ENCODE data around the gene OR3A3. TPM values are rescaled to one million over a fixed set of nuclear protein-coding genes. Genes with fewer than 3 reads are reported as not detected.
"Not testable (repeated sequence)": the region's sequence is repeated elsewhere in the genome, so short reads cannot be mapped to it uniquely, and the experiment has no call there.

OR3A3 gene
- not detected for total RNA-seq (ENCODE audit: unreplicated experiment)
- long read RNA-seq = 0 reads

GRCh38 chr17:3411070-3411469 lies at the start of gene OR3A3:
Gene OR3A3 (plus strand): TSS chr17:3411370.
- peaks cover 5% of the 10 kb centered on the region for H3K27me3 Mint-ChIP-seq (ENCODE audit: unreplicated experiment)

GRCh38 chr17:3371167-3371566 lies 40.0 kb upstream of the OR3A3 start:
- H3K36me3 Mint-ChIP-seq (ENCODE audit: low read depth, unreplicated experiment); DNase-seq (ENCODE audit: low spot score); H3K4me1 Mint-ChIP-seq (ENCODE audit: unreplicated experiment); H3K9me3 Mint-ChIP-seq (ENCODE audit: unreplicated experiment); H3K27me3 Mint-ChIP-seq (ENCODE audit: unreplicated experiment); H3K4me3 Mint-ChIP-seq (ENCODE audit: unreplicated experiment); H3K27ac Mint-ChIP-seq (ENCODE audit: unreplicated experiment): not testable (repeated sequence)

More at GRCh38 chr17:3411070-3411469, at the start of gene OR3A3:
- DNase-seq (ENCODE audit: low spot score) = no peak
- Mint-ChIP-seq H3K27ac (ENCODE audit: unreplicated experiment) (no peak within 1 kb of the TSS), H3K9me3 (ENCODE audit: unreplicated experiment) (peaks cover 5% of the 10 kb centered on the region), H3K4me1 (ENCODE audit: unreplicated experiment) (no peaks in the 10 kb centered on the region), H3K4me3 (ENCODE audit: unreplicated experiment) (no peak within 1 kb of the TSS), H3K36me3 (ENCODE audit: low read depth, unreplicated experiment) (no peaks in the 10 kb centered on the region)
- TF ChIP-seq, protein P1, sequence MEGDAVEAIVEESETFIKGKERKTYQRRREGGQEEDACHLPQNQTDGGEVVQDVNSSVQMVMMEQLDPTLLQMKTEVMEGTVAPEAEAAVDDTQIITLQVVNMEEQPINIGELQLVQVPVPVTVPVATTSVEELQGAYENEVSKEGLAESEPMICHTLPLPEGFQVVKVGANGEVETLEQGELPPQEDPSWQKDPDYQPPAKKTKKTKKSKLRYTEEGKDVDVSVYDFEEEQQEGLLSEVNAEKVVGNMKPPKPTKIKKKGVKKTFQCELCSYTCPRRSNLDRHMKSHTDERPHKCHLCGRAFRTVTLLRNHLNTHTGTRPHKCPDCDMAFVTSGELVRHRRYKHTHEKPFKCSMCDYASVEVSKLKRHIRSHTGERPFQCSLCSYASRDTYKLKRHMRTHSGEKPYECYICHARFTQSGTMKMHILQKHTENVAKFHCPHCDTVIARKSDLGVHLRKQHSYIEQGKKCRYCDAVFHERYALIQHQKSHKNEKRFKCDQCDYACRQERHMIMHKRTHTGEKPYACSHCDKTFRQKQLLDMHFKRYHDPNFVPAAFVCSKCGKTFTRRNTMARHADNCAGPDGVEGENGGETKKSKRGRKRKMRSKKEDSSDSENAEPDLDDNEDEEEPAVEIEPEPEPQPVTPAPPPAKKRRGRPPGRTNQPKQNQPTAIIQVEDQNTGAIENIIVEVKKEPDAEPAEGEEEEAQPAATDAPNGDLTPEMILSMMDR (IDR thresholded peaks at IDR 0.05; ENCODE audit: unreplicated experiment) = no peak

GRCh38 chr17:3378321-3378720 lies 32.8 kb upstream of the OR3A3 start:
- Mint-ChIP-seq H3K4me3 (ENCODE audit: unreplicated experiment) (no peak overlapping the region), H3K36me3 (ENCODE audit: low read depth, unreplicated experiment) (peaks cover 1% of the 10 kb centered on the region), H3K27me3 (ENCODE audit: unreplicated experiment) (peaks cover 3% of the 10 kb centered on the region), H3K9me3 (ENCODE audit: unreplicated experiment) (peaks cover 3% of the 10 kb centered on the region), H3K4me1 (ENCODE audit: unreplicated experiment) (no peaks in the 10 kb centered on the region), H3K27ac (ENCODE audit: unreplicated experiment) (no peak overlapping the region)
- TF ChIP-seq, protein P1 (IDR thresholded peaks at IDR 0.05; ENCODE audit: unreplicated experiment) = no peak
- no peak for DNase-seq (ENCODE audit: low spot score)

- Mint-ChIP-seq H3K27ac (ENCODE audit: unreplicated experiment) (no peak overlapping the region), H3K9me3 (ENCODE audit: unreplicated experiment) (no peaks in the 10 kb centered on the region), H3K4me1 (ENCODE audit: unreplicated experiment) (no peaks in the 10 kb centered on the region), H3K4me3 (ENCODE audit: unreplicated experiment) (no peak overlapping the region), H3K27me3 (ENCODE audit: unreplicated experiment) (peaks cover 1% of the 10 kb centered on the region), H3K36me3 (ENCODE audit: low read depth, unreplicated experiment) (no peaks in the 10 kb centered on the region)
- no peak for DNase-seq (ENCODE audit: low spot score)
- TF ChIP-seq, protein P1 (IDR thresholded peaks at IDR 0.05; ENCODE audit: unreplicated experiment) = no peak
Measured at GRCh38 chr17:3381957-3382356, 29.2 kb upstream of the OR3A3 start.

- no peaks in the 10 kb centered on the region for H3K9me3 Mint-ChIP-seq (ENCODE audit: unreplicated experiment)
Measured at GRCh38 chr17:3385869-3386816, 25.0 kb upstream of the OR3A3 start, which contains the start of gene OR3A2. Gene OR3A2 (minus strand): TSS chr17:3386308.

More at GRCh38 chr17:3385869-3386816, 25.0 kb upstream of the OR3A3 start, which contains the start of gene OR3A2:
- Mint-ChIP-seq H3K4me3 (ENCODE audit: unreplicated experiment) (no peak within 1 kb of the TSS), H3K4me1 (ENCODE audit: unreplicated experiment) (no peaks in the 10 kb centered on the region), H3K36me3 (ENCODE audit: low read depth, unreplicated experiment) (no peaks in the 10 kb centered on the region), H3K27me3 (ENCODE audit: unreplicated experiment) (peaks cover 1% of the 10 kb centered on the region), H3K27ac (ENCODE audit: unreplicated experiment) (no peak within 1 kb of the TSS)
- no peak for DNase-seq (ENCODE audit: low spot score)
- TF ChIP-seq, protein P1 (IDR thresholded peaks at IDR 0.05; ENCODE audit: unreplicated experiment) = no peak
